ENCODE data around the gene TOMM6.
A peak's percentile ranks its signal among the peaks of the same experiment; 100 is the strongest.

Gene TOMM6

DNA sequence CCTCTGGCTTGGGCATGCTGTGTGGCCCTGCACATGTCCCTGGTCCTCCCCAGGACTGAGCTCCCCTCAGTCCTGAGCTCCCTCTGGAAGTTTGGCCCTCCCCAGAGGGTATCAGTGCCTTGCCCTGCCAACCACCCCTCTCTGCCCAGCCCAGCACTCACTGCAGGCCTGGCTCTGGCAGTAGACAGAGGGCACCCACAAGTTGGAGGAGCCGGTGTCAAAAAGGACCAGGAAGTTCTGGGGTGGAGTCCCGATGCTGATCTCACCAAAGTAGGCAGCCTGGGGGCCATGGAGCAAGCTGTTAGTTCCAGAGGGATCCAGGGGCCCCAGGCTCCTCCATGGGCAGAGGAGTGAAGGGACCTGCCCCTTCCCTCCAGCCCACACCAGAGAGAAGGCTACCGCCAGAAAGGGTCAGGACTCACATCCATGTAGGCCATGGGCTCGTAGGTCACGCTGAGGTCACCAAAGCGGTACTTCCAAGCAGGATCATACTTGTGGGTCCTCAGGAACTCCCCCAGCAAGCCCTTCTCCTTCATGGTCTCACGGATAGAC is 43.2 kb upstream of the TOMM6 start:
- H3K36me3 ChIP-seq = no peaks in the 10 kb centered on the region
- H3K27me3 ChIP-seq = no peaks in the 10 kb centered on the region
- no peak overlapping the region for H3K4me3 ChIP-seq (ENCODE audit: low read depth, low read length)
- peaks cover 8% of the 10 kb centered on the region for H3K4me1 ChIP-seq
- DNase-seq = no peak
- no peaks in the 10 kb centered on the region for H3K9me3 ChIP-seq
- TF ChIP-seq, protein P1, sequence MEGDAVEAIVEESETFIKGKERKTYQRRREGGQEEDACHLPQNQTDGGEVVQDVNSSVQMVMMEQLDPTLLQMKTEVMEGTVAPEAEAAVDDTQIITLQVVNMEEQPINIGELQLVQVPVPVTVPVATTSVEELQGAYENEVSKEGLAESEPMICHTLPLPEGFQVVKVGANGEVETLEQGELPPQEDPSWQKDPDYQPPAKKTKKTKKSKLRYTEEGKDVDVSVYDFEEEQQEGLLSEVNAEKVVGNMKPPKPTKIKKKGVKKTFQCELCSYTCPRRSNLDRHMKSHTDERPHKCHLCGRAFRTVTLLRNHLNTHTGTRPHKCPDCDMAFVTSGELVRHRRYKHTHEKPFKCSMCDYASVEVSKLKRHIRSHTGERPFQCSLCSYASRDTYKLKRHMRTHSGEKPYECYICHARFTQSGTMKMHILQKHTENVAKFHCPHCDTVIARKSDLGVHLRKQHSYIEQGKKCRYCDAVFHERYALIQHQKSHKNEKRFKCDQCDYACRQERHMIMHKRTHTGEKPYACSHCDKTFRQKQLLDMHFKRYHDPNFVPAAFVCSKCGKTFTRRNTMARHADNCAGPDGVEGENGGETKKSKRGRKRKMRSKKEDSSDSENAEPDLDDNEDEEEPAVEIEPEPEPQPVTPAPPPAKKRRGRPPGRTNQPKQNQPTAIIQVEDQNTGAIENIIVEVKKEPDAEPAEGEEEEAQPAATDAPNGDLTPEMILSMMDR (IDR thresholded peaks at IDR 0.05; ENCODE audit: low read depth, low read length) = no peak

DNA sequence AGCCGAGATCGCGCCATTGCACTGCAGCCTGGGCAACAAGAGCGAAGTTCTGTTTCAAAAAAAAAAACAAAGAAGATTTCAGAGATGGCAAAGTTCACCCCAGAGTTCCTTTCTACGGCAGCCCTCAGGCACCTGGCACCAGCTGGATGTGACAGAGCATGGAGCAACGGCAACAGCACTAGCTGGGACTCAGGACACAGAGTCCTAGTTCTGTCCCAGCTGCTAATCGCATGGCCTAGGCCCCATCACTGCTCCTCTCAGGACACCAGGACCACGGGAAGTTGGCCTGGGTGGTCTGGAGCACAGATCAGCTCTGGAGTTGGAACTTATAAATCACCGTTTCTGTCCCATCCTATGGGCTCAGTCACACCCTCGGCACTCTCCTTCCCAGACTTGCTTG is 41.4 kb upstream of the TOMM6 start:
- TF ChIP-seq, protein P1 (IDR thresholded peaks at IDR 0.05; ENCODE audit: low read depth, low read length) = no peak
- no peak overlapping the region for H3K4me3 ChIP-seq (ENCODE audit: low read depth, low read length)
- H3K36me3 ChIP-seq = no peaks in the 10 kb centered on the region
- H3K27me3 ChIP-seq = no peaks in the 10 kb centered on the region
- peaks cover 8% of the 10 kb centered on the region for H3K4me1 ChIP-seq
- no peak for DNase-seq
- no peaks in the 10 kb centered on the region for H3K9me3 ChIP-seq

DNA sequence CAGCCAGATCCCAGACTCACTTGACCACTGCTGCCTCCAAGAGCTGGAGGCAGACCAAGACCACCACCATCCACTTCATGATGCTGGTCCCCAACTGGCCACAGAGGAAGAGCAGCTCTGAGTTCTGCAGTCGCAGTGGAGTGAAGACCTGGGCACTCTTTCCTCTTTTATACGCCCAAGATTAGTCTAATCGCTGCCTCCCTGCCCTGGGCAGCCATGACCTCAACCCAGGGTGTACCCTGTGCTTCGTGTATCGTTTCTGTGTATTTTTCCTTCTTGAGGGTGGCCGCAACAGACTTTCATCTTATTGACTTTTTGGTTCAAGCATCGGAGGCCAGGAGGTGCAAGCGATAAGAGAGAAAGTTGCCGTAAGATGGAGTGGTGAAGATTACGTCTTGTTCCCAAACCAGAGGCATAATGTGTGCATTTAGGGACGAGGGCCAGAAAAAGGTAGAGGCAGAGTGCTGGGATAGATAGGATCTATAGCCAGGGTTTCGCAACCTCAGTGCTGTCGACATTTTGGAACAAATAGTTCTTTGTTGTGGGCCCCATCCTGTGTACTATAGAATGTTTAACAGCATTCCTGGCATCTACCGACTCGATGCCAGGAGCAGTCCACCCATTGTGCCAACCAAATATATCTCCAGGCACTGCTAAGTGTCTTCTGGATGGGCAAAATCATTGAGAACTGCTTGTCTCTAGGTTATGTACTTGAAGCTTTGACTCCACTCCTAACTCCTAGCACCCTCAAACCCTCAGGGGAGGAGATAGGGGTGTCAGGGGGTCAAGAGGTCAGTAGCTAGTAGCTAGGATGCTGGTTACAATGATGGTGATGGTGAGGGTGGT is 40.0 kb upstream of the TOMM6 start, which contains the start of gene PGC:
Gene PGC (minus strand): TSS at position 142 of the 846 bp plus-strand sequence. CDS start 63 bp downstream, at position 79.
- DNase-seq = no peak
- Histone ChIP-seq H3K4me3 (ENCODE audit: low read depth, low read length) (no peak within 1 kb of the TSS), H3K4me1 (peaks cover 8% of the 10 kb centered on the region), H3K27me3 (no peaks in the 10 kb centered on the region), H3K9me3 (no peaks in the 10 kb centered on the region), H3K36me3 (no peaks in the 10 kb centered on the region)
- TF ChIP-seq, protein P1 (IDR thresholded peaks at IDR 0.05; ENCODE audit: low read depth, low read length) = no peak

DNA sequence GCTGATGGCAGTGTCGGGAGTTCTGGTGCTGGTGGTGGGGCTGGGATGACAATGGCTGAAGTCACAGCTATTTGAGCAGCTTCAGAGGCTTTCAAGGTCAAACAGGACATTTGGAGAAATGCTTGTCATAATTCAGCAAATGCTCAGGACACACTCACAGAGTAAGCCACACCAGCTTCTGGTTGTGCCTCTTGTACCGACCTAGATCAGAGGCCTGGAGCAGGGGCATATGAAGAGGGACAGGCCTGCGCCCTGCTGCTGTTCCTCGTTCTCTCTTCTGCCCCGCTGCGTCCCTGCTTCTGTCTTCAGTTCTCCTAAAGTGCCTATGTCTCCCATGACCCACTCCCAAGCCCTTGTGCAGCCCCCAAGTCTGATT is 39.4 kb upstream of the TOMM6 start:
- H3K9me3 ChIP-seq = no peaks in the 10 kb centered on the region
- no peak for DNase-seq
- H3K4me1 ChIP-seq = peaks cover 8% of the 10 kb centered on the region
- H3K36me3 ChIP-seq = no peaks in the 10 kb centered on the region
- TF ChIP-seq, protein P1 (IDR thresholded peaks at IDR 0.05; ENCODE audit: low read depth, low read length) = no peak
- no peaks in the 10 kb centered on the region for H3K27me3 ChIP-seq
- no peak overlapping the region for H3K4me3 ChIP-seq (ENCODE audit: low read depth, low read length)

DNA sequence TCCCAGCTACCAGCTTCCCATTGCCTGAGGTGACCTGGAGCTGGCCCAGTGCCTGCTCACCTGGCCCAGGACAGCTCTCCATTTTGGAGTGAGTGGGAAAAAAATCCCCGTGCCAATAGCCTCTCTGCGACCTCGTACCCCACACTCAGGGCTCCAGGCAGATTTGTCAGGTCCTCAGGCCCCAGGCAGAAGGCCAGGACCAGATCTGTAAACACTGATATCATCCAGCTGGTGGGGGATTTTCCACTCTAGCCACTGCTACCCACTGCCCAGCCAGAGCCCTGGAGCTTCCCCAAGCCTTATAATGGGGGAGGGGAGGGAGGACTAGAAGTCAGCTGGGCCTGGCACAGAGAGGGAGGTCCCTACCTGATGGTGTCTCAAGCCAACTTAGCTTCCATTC is 39.0 kb upstream of the TOMM6 start:
- TF ChIP-seq, protein P1 (IDR thresholded peaks at IDR 0.05; ENCODE audit: low read depth, low read length) = no peak
- H3K4me3 ChIP-seq (ENCODE audit: low read depth, low read length) = no peak overlapping the region
- peak; percentile 32 for DNase-seq
- H3K27me3 ChIP-seq = no peaks in the 10 kb centered on the region
- no peaks in the 10 kb centered on the region for H3K9me3 ChIP-seq
- no peaks in the 10 kb centered on the region for H3K36me3 ChIP-seq
- H3K4me1 ChIP-seq = peaks cover 8% of the 10 kb centered on the region

DNA sequence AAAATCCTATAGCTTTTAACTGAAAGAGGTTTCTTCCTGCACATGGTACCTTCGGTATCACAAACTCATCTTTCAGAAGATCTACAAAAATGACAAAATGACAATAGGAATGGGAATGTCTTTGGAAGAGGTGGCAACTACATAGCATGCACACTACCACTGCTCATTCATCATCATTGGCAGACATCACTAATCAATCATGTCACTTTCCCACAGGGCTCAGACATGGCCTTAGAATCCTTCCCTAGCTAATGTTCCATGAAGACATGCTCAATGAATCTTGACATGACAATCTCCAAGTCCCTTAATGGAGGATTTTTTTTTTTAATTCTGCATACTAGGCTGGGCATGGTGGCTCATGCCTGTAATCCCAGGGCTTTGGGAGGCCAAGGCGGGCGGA is 37.1 kb upstream of the TOMM6 start:
- no peak for DNase-seq
- Histone ChIP-seq H3K9me3 (no peaks in the 10 kb centered on the region), H3K27me3 (no peaks in the 10 kb centered on the region), H3K4me3 (ENCODE audit: low read depth, low read length) (no peak overlapping the region), H3K4me1 (peaks cover 8% of the 10 kb centered on the region), H3K36me3 (no peaks in the 10 kb centered on the region)
- TF ChIP-seq, protein P1 (IDR thresholded peaks at IDR 0.05; ENCODE audit: low read depth, low read length) = no peak

All from BE2C (cell line).